Stomach (tissue), 9 donors: Measurements from ENCODE around the gene MAPT. TPM values are rescaled to one million over a fixed set of nuclear protein-coding genes. Genes with fewer than 3 reads are reported as not detected.

ENCODE experiments used
- DNase-seq, 2 donors: peaks; one replicate each; pipeline versions ENCODE4 v3.0.0 to v3.0.0-alpha.2; 2013 to 2019
- H3K27ac ChIP-seq, 5 donors: fragments of 200-600 bp in 4 of 5; sonication (generic) in 4 of 5; one replicate each; pipeline ENCODE4 v1.5.1; 2013 to 2019; ENCODE audit warnings: mild to moderate bottlenecking in 1 of 5, moderate library complexity in 1 of 5
- H3K27me3 ChIP-seq, 3 donors: fragments of 200-600 bp; sonication (generic); one replicate each; pipeline ENCODE4 v1.5.1; 2017 to 2019; ENCODE audit warnings: mixed run types in 1 of 3
- H3K36me3 ChIP-seq, 4 donors: fragments of 200-600 bp; sonication (generic); 1 replicate in 3 of 4; 2 replicates in 1 of 4; pipeline ENCODE4 v1.5.1; 2016 to 2019
- H3K4me1 ChIP-seq, 4 donors: fragments of 200-600 bp; sonication (generic); one replicate each; pipeline ENCODE4 v1.5.1; 2016 to 2019
- H3K4me3 ChIP-seq, 4 donors: fragments of 200-600 bp; sonication (generic) in 3 of 4; one replicate each; pipeline ENCODE4 v1.5.1; 2016 to 2019; ENCODE audit warnings: mild to moderate bottlenecking in 1 of 4
- H3K9me3 ChIP-seq, 4 donors: fragments of 200-600 bp; sonication (generic); one replicate each; pipeline ENCODE4 v1.5.1; 2016 to 2019
- EP300 ChIP-seq: sonication (generic); formaldehyde crosslinking; IDR thresholded peaks from one replicate; pipeline ENCODE4 v1.6.1; 2017; ENCODE audit warnings: antibody characterized with exemption
- POLR2A ChIP-seq, 4 donors: fragments of 450-650 bp; IDR thresholded peaks; one replicate each; pipeline ENCODE4 v1.6.1; 2016; ENCODE audit warnings: antibody characterized with exemption in 4 of 4, control low read depth in 2 of 4, mild to moderate bottlenecking in 1 of 4, moderate library complexity in 1 of 4
- POLR2AphosphoS5 ChIP-seq, 3 donors: sonication (generic); formaldehyde crosslinking; IDR thresholded peaks; one replicate each; pipeline ENCODE4 v1.6.1; 2016; ENCODE audit warnings: antibody characterized with exemption in 3 of 3
- WGBS, 5 donors: extraction: QIAGEN DNeasy Blood & Tissue Kit in 3 of 5; methylation state at CpG; one replicate each; pipeline versions ENCODE4 v1.1.5 to v1.1.7; 2013 to 2018; 5-methylcytosine and 5-hydroxymethylcytosine counted together
- intact Hi-C: fragments of 100-400 bp; cut with DNase I; formaldehyde crosslinking; loops from one replicate; pipeline ENCODE4 v1.15.1; 2023; ENCODE audit warnings: low total_unique reads
- polyA plus RNA-seq, 3 donors: library from polyadenylated mRNA; stranded (reverse); fragments of 200-250 nt; gene quantifications; one replicate each; pipeline ENCODE4 v1.2.3, GENCODE V29; 2013
- total RNA-seq, 5 donors: library from RNA; depleted of rRNA; stranded (reverse); fragments of >200 nt; gene quantifications; one replicate each; pipeline versions ENCODE4 v1.1.0 to v1.2.3, GENCODE V29; 2014 to 2016
- TF ChIP-seq, protein P1 (sequence below), 7 experiments: fragments of 450-650 bp in 4 of 7; fragments of 200-600 bp in 3 of 7; sonication (generic) in 3 of 7; IDR thresholded peaks; one replicate each; pipeline ENCODE4 v1.5.1; 2016 to 2019; ENCODE audit warnings: antibody characterized with exemption in 7 of 7, control low read depth in 2 of 7, mild to moderate bottlenecking in 1 of 7
- donor health status: healthy with polysubstance abuse.
- donor health status: Bipolar disorder and iron deficiency.
- donor health status: healthy.

Gene MAPT
- total and polyA plus RNA-seq, 8 donors: 0.44 to 4.1 (median 1.7) TPM; not detected in 1

- Histone ChIP-seq H3K9me3 (no peaks in the 10 kb centered on the region), H3K4me3 (no peak overlapping the region), H3K27ac (no peak overlapping the region), H3K36me3 (peaks cover 26 to 72% (median 63%) of the 10 kb centered on the region in 4 donors), H3K4me1 (peaks cover 4 to 37% (median 24%) of the 10 kb centered on the region in 4 donors), H3K27me3 (no peaks in the 10 kb centered on the region)
- TF ChIP-seq POLR2A (IDR thresholded peaks at IDR 0.05) (no peak), POLR2AphosphoS5 (IDR thresholded peaks at IDR 0.05) (no peak), EP300 (no peak)
- TF ChIP-seq, protein P1, sequence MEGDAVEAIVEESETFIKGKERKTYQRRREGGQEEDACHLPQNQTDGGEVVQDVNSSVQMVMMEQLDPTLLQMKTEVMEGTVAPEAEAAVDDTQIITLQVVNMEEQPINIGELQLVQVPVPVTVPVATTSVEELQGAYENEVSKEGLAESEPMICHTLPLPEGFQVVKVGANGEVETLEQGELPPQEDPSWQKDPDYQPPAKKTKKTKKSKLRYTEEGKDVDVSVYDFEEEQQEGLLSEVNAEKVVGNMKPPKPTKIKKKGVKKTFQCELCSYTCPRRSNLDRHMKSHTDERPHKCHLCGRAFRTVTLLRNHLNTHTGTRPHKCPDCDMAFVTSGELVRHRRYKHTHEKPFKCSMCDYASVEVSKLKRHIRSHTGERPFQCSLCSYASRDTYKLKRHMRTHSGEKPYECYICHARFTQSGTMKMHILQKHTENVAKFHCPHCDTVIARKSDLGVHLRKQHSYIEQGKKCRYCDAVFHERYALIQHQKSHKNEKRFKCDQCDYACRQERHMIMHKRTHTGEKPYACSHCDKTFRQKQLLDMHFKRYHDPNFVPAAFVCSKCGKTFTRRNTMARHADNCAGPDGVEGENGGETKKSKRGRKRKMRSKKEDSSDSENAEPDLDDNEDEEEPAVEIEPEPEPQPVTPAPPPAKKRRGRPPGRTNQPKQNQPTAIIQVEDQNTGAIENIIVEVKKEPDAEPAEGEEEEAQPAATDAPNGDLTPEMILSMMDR (IDR thresholded peaks at IDR 0.05): no peak
- intact Hi-C loops: loop anchor here (10.0 kb wide), 1 partner anchor 135 kb away; no protein-coding TSS in a partner anchor
- 95 to 97% (median 96%) methylated on average over 5 of the region's 5 CpGs for WGBS, 5 donors
- no peak for DNase-seq
Measured at GRCh38 chr17:46049656-46050055, 155.3 kb downstream of the MAPT start.

- TF ChIP-seq POLR2A (IDR thresholded peaks at IDR 0.05) (no peak), POLR2AphosphoS5 (IDR thresholded peaks at IDR 0.05) (no peak), EP300 (no peak)
- TF ChIP-seq, protein P1 (IDR thresholded peaks at IDR 0.05): no peak
- DNase-seq: no peak
- intact Hi-C loops: loop anchor here (10.0 kb wide), 1 partner anchor 131 kb away; no protein-coding TSS in a partner anchor
- H3K36me3 ChIP-seq: peaks cover 17 to 53% (median 39%) of the 10 kb centered on the region in 4 donors
- H3K27me3 ChIP-seq: no peaks in the 10 kb centered on the region
- H3K9me3 ChIP-seq: no peaks in the 10 kb centered on the region
- no peak overlapping the region for H3K27ac ChIP-seq
- WGBS, 5 donors: 91 to 95% (median 92%) methylated on average over 8 of the region's 8 CpGs
- H3K4me3 ChIP-seq: no peak overlapping the region
- peaks cover 0 to 48% (median 26%) of the 10 kb centered on the region in 4 donors for H3K4me1 ChIP-seq
Measured at GRCh38 chr17:46053911-46054534, 159.7 kb downstream of the MAPT start.

DNA sequence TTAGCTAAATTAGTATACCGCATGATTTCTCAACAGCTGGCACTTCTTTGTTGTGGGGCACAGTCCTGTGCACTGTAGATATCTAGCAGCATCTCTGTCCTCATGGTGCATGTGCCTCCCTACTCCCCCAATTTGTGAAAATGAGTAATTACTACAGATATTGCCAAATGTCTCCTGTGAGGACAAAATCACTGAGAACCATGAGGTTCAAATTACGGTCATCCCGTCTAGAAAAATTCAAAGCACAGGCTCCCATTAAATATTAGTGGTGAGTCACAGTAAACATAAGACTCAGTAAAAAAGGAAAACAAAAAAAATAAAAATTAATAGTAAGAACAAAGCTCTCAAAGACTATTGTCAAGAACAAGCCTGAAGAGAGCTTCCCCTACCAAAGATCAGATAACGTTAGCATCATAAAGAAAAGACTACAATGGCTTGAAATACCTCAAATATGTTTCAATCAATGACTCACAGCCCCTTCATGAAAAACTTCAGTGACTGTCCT lies 162.5 kb downstream of the MAPT start:
- 59 to 73% (median 70%) methylated on average over 4 of the region's 4 CpGs for WGBS, 5 donors
- Histone ChIP-seq H3K4me1 (peaks cover 0 to 46% (median 18%) of the 10 kb centered on the region in 4 donors), H3K36me3 (peaks cover 0 to 54% (median 35%) of the 10 kb centered on the region in 4 donors), H3K9me3 (no peaks in the 10 kb centered on the region), H3K27me3 (no peaks in the 10 kb centered on the region), H3K27ac (no peak overlapping the region), H3K4me3 (no peak overlapping the region)
- DNase-seq: no peak
- TF ChIP-seq POLR2AphosphoS5 (IDR thresholded peaks at IDR 0.05) (no peak), POLR2A (IDR thresholded peaks at IDR 0.05) (no peak), EP300 (no peak)
- TF ChIP-seq, protein P1 (IDR thresholded peaks at IDR 0.05): no peak
- intact Hi-C loops: loop anchor here (10.0 kb wide), 1 partner anchor 128 kb away; no protein-coding TSS in a partner anchor

GRCh38 chr17:46057366-46057765 lies 163.0 kb downstream of the MAPT start:
- Histone ChIP-seq H3K27me3 (no peaks in the 10 kb centered on the region), H3K36me3 (peaks cover 0 to 56% (median 37%) of the 10 kb centered on the region in 4 donors), H3K4me3 (no peak overlapping the region), H3K4me1 (peaks cover 0 to 41% (median 13%) of the 10 kb centered on the region in 4 donors), H3K9me3 (no peaks in the 10 kb centered on the region), H3K27ac (no peak overlapping the region)
- no peak for DNase-seq
- WGBS, 5 donors: 84 to 91% (median 90%) methylated on average over 4 of the region's 4 CpGs
- intact Hi-C loops: loop anchor here (10.0 kb wide), 1 partner anchor 127 kb away; no protein-coding TSS in a partner anchor
- TF ChIP-seq EP300: no peak
- TF ChIP-seq, protein P1 (IDR thresholded peaks at IDR 0.05): no peak
- no peak for TF ChIP-seq POLR2A (IDR thresholded peaks at IDR 0.05)
- TF ChIP-seq POLR2AphosphoS5 (IDR thresholded peaks at IDR 0.05): no peak
